B cell (primary cell): ENCODE measurements around the gene FEM1C. TPM values are rescaled to one million over a fixed set of nuclear protein-coding genes. Genes with fewer than 3 reads are reported as not detected.

Experiments
- ATAC-seq: fragments of 200-7000 bp; cut with Tn5 transposase; one replicate; pipeline ENCODE4 v1.10.0; 2021; ENCODE audit warnings: low read depth, mild to moderate bottlenecking, moderate number of reproducible peaks, moderate library complexity
- CTCF ChIA-PET: fragments of 350-600 bp; sonication (Branson Sonifier 250); formaldehyde crosslinking; loops from one replicate; lab custom pipeline; 2021; ENCODE audit warnings: antibody characterized with exemption, inconsistent platforms; lab: Charles Lee
- POLR2A ChIA-PET: fragments of 350-600 bp; sonication (Branson Sonifier 250); formaldehyde crosslinking; loops from one replicate; lab custom pipeline; 2021; ENCODE audit warnings: antibody characterized with exemption; lab: Charles Lee
- DNase-seq: peaks from one replicate; pipeline ENCODE4 v3.0.0; 2013
- H2AFZ ChIP-seq: 2 replicates; pipeline ENCODE4 v1.6.1; 2012; ENCODE audit warnings: mild to moderate bottlenecking, low read depth, low read length; ENCODE audit not compliant: insufficient read depth, poor library complexity, severe bottlenecking
- H3K27ac ChIP-seq, 2 donors: 1 replicate in 1 of 2; 2 replicates in 1 of 2; pipeline ENCODE4 v1.5.1; 2012 to 2013; ENCODE audit warnings: low read length in 2 of 2, mild to moderate bottlenecking in 2 of 2, moderate library complexity in 1 of 2
- H3K27me3 ChIP-seq, 4 experiments: fragments of 200-600 bp in 1 of 4; sonication (generic) in 1 of 4; replicated peaks in 1 of 4; 1 replicate in 2 of 4; 2 replicates in 2 of 4; pipeline versions ENCODE4 v1.6.1 to v1.7.0; 2013 to 2016; ENCODE audit warnings: low read length in 3 of 4, mild to moderate bottlenecking in 2 of 4, mixed read lengths in 1 of 4, moderate library complexity in 1 of 4; ENCODE audit not compliant: insufficient read depth in 4 of 4, control insufficient read depth in 3 of 4; ENCODE audit errors: control extremely low read depth in 1 of 4
- H3K36me3 ChIP-seq, 2 experiments: replicated peaks in 1 of 2; 1 replicate in 1 of 2; 2 replicates in 1 of 2; pipeline versions ENCODE4 v1.6.1 to v1.7.1; 2013; ENCODE audit warnings: low read length in 1 of 2; ENCODE audit not compliant: insufficient read depth in 2 of 2, control insufficient read depth in 1 of 2; ENCODE audit errors: control extremely low read depth in 1 of 2, extremely low read depth in 1 of 2
- H3K4me1 ChIP-seq, 2 donors: fragments of 200-600 bp in 1 of 2; sonication (generic) in 1 of 2; 1 replicate in 1 of 2; 2 replicates in 1 of 2; pipeline versions ENCODE4 v1.5.1 to v1.6.1; 2013 to 2017; ENCODE audit warnings: low read length in 2 of 2; ENCODE audit not compliant: control insufficient read depth in 2 of 2, insufficient read depth in 2 of 2
- H3K4me2 ChIP-seq: replicated peaks from 2 replicates; pipeline ENCODE3; 2012; ENCODE audit warnings: mild to moderate bottlenecking, low read depth, low read length; ENCODE audit not compliant: poor library complexity, severe bottlenecking
- H3K4me3 ChIP-seq, 5 experiments: fragments of 200-600 bp in 1 of 5; sonication (generic) in 1 of 5; 1 replicate in 3 of 5; 2 replicates in 2 of 5; pipeline versions ENCODE4 v1.5.1 to v1.7.0; 2011 to 2016; ENCODE audit warnings: low read length in 4 of 5, mild to moderate bottlenecking in 4 of 5, low read depth in 2 of 5, control low read depth in 1 of 5, moderate library complexity in 1 of 5; ENCODE audit not compliant: insufficient read depth in 1 of 5; ENCODE audit errors: control extremely low read depth in 1 of 5, extremely low read depth in 1 of 5
- H3K79me2 ChIP-seq: fragments of 200-600 bp; sonication (generic); one replicate; pipeline ENCODE4 v1.6.0; 2016; ENCODE audit warnings: low read length; ENCODE audit not compliant: control insufficient read depth, insufficient read depth
- H3K9ac ChIP-seq: fragments of 200-600 bp; sonication (generic); 2 replicates; pipeline ENCODE4 v1.6.1; 2017; ENCODE audit warnings: mild to moderate bottlenecking, low read length, moderate library complexity
- H3K9me3 ChIP-seq, 3 donors: one replicate each; pipeline versions ENCODE4 v1.6.1 to v1.7.1; 2013; ENCODE audit warnings: low read length in 2 of 3; ENCODE audit not compliant: control insufficient read depth in 2 of 3, insufficient read depth in 1 of 3; ENCODE audit errors: control extremely low read depth in 1 of 3
- H4K20me1 ChIP-seq: 2 replicates; pipeline ENCODE4 v1.6.0; 2012; ENCODE audit warnings: mild to moderate bottlenecking, low read length; ENCODE audit not compliant: insufficient read depth, control insufficient read depth, poor library complexity, severe bottlenecking
- H3K27ac Mint-ChIP-seq: one replicate; pipeline ENCODE4 v1.8.0; 2021; ENCODE audit warnings: mixed read lengths
- H3K27me3 Mint-ChIP-seq: one replicate; pipeline ENCODE4 v1.8.0; 2021; ENCODE audit warnings: mixed read lengths
- H3K4me1 Mint-ChIP-seq: one replicate; pipeline ENCODE4 v1.8.0; 2021; ENCODE audit warnings: mixed read lengths
- H3K4me3 Mint-ChIP-seq: one replicate; pipeline ENCODE4 v1.8.0; 2021; ENCODE audit warnings: mixed read lengths
- H3K9me3 Mint-ChIP-seq: one replicate; pipeline ENCODE4 v1.8.0; 2022; ENCODE audit warnings: mixed read lengths; ENCODE audit not compliant: insufficient read depth
- CTCF ChIP-seq: fragments of 200-600 bp; IDR thresholded peaks from one replicate; pipeline ENCODE4 v1.8.0; 2022; ENCODE audit warnings: antibody characterized with exemption, mild to moderate bottlenecking
- EZH2 ChIP-seq: IDR thresholded peaks from 2 replicates; pipeline ENCODE4 v1.6.1; 2012; ENCODE audit warnings: borderline replicate concordance, low read depth, mild to moderate bottlenecking, moderate library complexity, low read length; ENCODE audit not compliant: insufficient read depth, poor library complexity, severe bottlenecking
- WGBS: methylation state at CpG from one replicate; pipeline ENCODE4 v1.1.5; 2013; ENCODE audit warnings: missing lambda C conversion rate; ENCODE audit not compliant: insufficient coverage; 5-methylcytosine and 5-hydroxymethylcytosine counted together
- intact Hi-C: fragments of 100-400 bp; cut with micrococcal nuclease; formaldehyde crosslinking; loops from one replicate; pipeline ENCODE4 v1.10.0; 2022
- polyA plus RNA-seq: library from polyadenylated mRNA; depleted of rRNA; stranded (reverse); fragments of >200 nt; gene quantifications from 2 replicates; pipeline ENCODE4 v1.2.3, GENCODE V29; 2012
- total RNA-seq, 2 donors: library from RNA; stranded (reverse); fragments of 120-200 nt in 1 of 2; gene quantifications; 1 replicate in 1 of 2; 2 replicates in 1 of 2; pipeline versions ENCODE4 v1.2.3 to v1.2.4, GENCODE V29; 2013 to 2022

Gene FEM1C
- total and polyA plus RNA-seq, 2 donors (not counting 1 experiment from before 2014, with no cell fraction given): 14.9 to 18.7 TPM

GRCh38 chr5:115516372-115516771 is 28.2 kb downstream of the FEM1C start:
- no CpG with 5 or more reads among the region's 1 CpG for WGBS
- intact Hi-C loops: no loop called here
- Histone ChIP-seq H3K36me3 (no peaks in the 10 kb centered on the region), H2AFZ (no peak overlapping the region), H4K20me1 (no peaks in the 10 kb centered on the region), H3K4me2 (no peak overlapping the region), H3K9me3 (no peaks in the 10 kb centered on the region), H3K27me3 (no peaks in the 10 kb centered on the region), H3K79me2 (no peaks in the 10 kb centered on the region), H3K4me1 (no peaks in the 10 kb centered on the region), H3K27ac (no peak overlapping the region), H3K9ac (no peak overlapping the region), H3K4me3 (no peak overlapping the region)
- ChIA-PET CTCF (no interaction called here), POLR2A (no interaction called here)
- no peak overlapping the region for H3K4me3 Mint-ChIP-seq
- H3K9me3 Mint-ChIP-seq: no peaks in the 10 kb centered on the region
- H3K27ac Mint-ChIP-seq: no peak overlapping the region
- ATAC-seq (no peak), DNase-seq (no peak)
- TF ChIP-seq CTCF (no peak), EZH2 (no peak)
- H3K27me3 Mint-ChIP-seq: no peaks in the 10 kb centered on the region
- no peaks in the 10 kb centered on the region for H3K4me1 Mint-ChIP-seq

GRCh38 chr5:115514220-115514619 is 30.4 kb downstream of the FEM1C start:
- Mint-ChIP-seq H3K4me1 (no peaks in the 10 kb centered on the region), H3K27ac (no peak overlapping the region), H3K4me3 (no peak overlapping the region), H3K27me3 (peaks cover under 1% of the 10 kb centered on the region), H3K9me3 (no peaks in the 10 kb centered on the region)
- ChIA-PET CTCF (no interaction called here), POLR2A (no interaction called here)
- Histone ChIP-seq H3K4me1 (no peaks in the 10 kb centered on the region), H3K4me3 (no peak overlapping the region), H3K79me2 (no peaks in the 10 kb centered on the region), H3K27ac (no peak overlapping the region), H3K9ac (no peak overlapping the region), H3K4me2 (no peak overlapping the region), H3K27me3 (no peaks in the 10 kb centered on the region), H4K20me1 (no peaks in the 10 kb centered on the region), H3K9me3 (no peaks in the 10 kb centered on the region), H3K36me3 (no peaks in the 10 kb centered on the region), H2AFZ (no peak overlapping the region)
- WGBS: 94% methylated on average over 5 of the region's 5 CpGs
- intact Hi-C loops: no loop called here
- TF ChIP-seq CTCF: no peak
- no peak for TF ChIP-seq EZH2
- DNase-seq (no peak), ATAC-seq (no peak)
